ENCODE data around the gene DAGLB. TPM values are rescaled to one million over a fixed set of nuclear protein-coding genes. Genes with fewer than 3 reads are reported as not detected.

DAGLB gene
- total RNA-seq, 1 experiment from 2014 or later: 22.3 TPM

- Histone ChIP-seq H3K4me3 (ENCODE audit: low read depth in 2 of 2, low read length in 2 of 2) (no peak overlapping the region), H3K27ac (ENCODE audit: low read length) (no peak overlapping the region), H3K9me3 (ENCODE audit: control insufficient read depth, insufficient read depth, low read depth, low read length) (no peaks in the 10 kb centered on the region), H3K4me1 (ENCODE audit: control insufficient read depth, insufficient read depth, low read length) (peaks cover 10% of the 10 kb centered on the region), H3K27me3 (ENCODE audit: control insufficient read depth, insufficient read depth, low read length) (no peaks in the 10 kb centered on the region), H3K36me3 (ENCODE audit: control insufficient read depth, insufficient read depth, low read length) (peaks cover 23% of the 10 kb centered on the region)
- in situ Hi-C loops (cut with HindIII; ENCODE audit: low pct_unique_long_range_greater_than_20kb, low sequenced_read_pairs): no loop called here
- intact Hi-C loops (cut with micrococcal nuclease; ENCODE audit: unreplicated experiment): no loop called here
- BruUV-seq (replicated peaks): no TSS peak
- ChIA-PET CTCF (no interaction called here), POLR2A (no interaction called here)
- DNase-seq (ENCODE audit: low read depth, low spot score): no peak
- no peak for TF ChIP-seq REST (IDR thresholded peaks at IDR 0.05; ENCODE audit: insufficient read depth in 1 of 2, low read depth in 2 of 2, low read length in 1 of 2)
- no peak for TF ChIP-seq SIN3A (IDR thresholded peaks at IDR 0.05; ENCODE audit: borderline replicate concordance, insufficient read depth, low read depth, low read length)
- no peak for ATAC-seq
Observed at GRCh38 chr7:6403907-6404306, 43.8 kb downstream of the DAGLB start.

- ATAC-seq (no peak), DNase-seq (ENCODE audit: low read depth, low spot score) (no peak)
- CTCF ChIA-PET: no interaction called here
- H3K27me3 ChIP-seq (ENCODE audit: control insufficient read depth, insufficient read depth, low read length): no peaks in the 10 kb centered on the region
- no peaks in the 10 kb centered on the region for H3K9me3 ChIP-seq (ENCODE audit: control insufficient read depth, insufficient read depth, low read depth, low read length)
- BruUV-seq (replicated peaks): no TSS peak
- in situ Hi-C loops (cut with HindIII; ENCODE audit: low pct_unique_long_range_greater_than_20kb, low sequenced_read_pairs): no loop called here
- H3K4me3 ChIP-seq (ENCODE audit: low read depth in 2 of 2, low read length in 2 of 2): no peak overlapping the region
- POLR2A ChIA-PET: no interaction called here
- no peak for TF ChIP-seq SIN3A (IDR thresholded peaks at IDR 0.05; ENCODE audit: borderline replicate concordance, insufficient read depth, low read depth, low read length)
- no peak for TF ChIP-seq POLR2AphosphoS5 (IDR thresholded peaks at IDR 0.05; ENCODE audit: low read depth, low read length)
- no peak for TF ChIP-seq CTCF (IDR thresholded peaks at IDR 0.05)
- no peak for TF ChIP-seq TCF7L2 (IDR thresholded peaks at IDR 0.05; ENCODE audit: low read depth, low read length)
- TF ChIP-seq REST (IDR thresholded peaks at IDR 0.05; ENCODE audit: insufficient read depth in 1 of 2, low read depth in 2 of 2, low read length in 1 of 2): no peak
- H3K36me3 ChIP-seq (ENCODE audit: control insufficient read depth, insufficient read depth, low read length): peaks cover 23% of the 10 kb centered on the region
- no peak overlapping the region for H3K27ac ChIP-seq (ENCODE audit: low read length)
- peaks cover 22% of the 10 kb centered on the region for H3K4me1 ChIP-seq (ENCODE audit: control insufficient read depth, insufficient read depth, low read length)
- intact Hi-C loops (cut with micrococcal nuclease; ENCODE audit: unreplicated experiment): no loop called here
Observed at GRCh38 chr7:6402741-6403140, 45.0 kb downstream of the DAGLB start.

Data from Panc1 (cell line).